GM18873 (cell line): Measurements from ENCODE around the gene RETREG1.
"Not testable (repeated sequence)": the region's sequence is repeated elsewhere in the genome, so short reads cannot be mapped to it uniquely, and the experiment has no call there.

Source experiments
- ATAC-seq: cut with Tn5 transposase; IDR thresholded peaks from one replicate; pipeline ENCODE4 v1.9.1; 2021; ENCODE audit warnings: mild to moderate bottlenecking, moderate library complexity, moderate number of reproducible peaks; ENCODE audit not compliant: unreplicated experiment, low FRiP score

RETREG1 gene

DNA sequence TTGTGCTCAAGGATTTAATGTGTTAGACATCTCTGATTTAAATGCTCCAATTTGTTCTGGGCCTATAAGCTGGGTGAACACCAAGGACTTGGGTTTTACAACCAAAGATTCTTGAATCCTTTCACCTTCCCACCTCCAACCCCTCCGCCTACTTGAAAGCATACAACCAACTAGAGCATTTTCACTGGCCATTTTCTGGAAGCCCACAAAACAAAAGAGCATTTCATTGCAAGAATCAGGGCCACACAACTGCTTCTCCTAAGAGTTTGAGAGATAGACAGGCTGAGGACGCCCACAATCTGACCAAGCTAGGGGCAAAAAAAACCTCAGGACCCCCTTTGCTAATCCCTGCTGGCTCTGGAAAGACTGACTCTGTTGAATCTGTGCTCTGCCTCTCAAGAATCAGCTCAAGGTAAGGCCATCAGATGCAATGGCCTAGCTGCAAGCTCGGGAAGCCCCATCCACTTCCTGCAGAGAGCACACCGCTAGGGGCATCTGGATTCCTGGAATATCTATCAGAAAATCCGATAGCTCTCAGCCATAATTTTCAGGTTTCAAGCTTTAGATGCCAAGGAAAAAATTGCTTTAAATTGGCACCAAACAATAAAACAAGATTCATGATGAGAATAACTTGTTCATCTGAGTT lies 57.7 kb downstream of the RETREG1 start:
- ATAC-seq = no peak

DNA sequence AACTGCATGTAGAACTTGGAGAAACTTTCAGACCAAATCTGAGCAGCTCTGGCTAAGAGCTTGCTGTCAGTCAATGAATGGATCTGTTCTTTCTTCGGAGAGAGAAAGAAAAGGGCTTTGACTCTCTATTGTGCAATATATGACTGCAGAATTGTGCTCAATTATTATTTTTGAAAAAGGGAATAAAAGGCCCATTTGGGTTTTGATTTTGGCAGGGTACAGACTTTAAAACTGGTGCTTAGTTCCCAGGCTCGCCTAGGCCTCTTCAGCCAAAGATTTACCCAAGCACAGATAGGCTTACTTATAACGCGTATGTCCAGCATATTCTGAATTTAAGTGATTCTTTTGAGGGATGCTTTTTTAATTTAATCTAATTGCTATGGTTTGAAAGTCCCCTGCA lies 59.3 kb downstream of the RETREG1 start:
- ATAC-seq = no peak

DNA sequence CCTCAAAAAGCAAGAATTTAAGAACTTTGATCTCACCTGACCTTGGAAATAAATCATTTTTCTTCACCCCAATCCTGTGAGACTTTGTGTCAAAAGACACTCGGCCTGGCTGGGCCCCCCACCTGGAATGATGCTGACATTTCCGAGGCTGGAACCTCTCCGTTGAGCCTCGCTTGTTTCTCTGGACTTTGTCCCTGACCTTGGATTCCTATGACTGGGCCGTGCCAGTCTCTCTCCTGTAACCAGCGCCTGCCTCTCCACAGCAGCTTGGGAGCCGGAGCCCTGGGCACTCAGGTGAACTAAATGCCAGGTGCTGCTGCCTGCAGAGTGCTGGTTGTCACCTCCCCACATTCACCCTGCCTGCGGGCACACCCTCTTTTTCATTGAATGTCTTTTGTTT lies 62.7 kb downstream of the RETREG1 start:
- no peak for ATAC-seq

DNA sequence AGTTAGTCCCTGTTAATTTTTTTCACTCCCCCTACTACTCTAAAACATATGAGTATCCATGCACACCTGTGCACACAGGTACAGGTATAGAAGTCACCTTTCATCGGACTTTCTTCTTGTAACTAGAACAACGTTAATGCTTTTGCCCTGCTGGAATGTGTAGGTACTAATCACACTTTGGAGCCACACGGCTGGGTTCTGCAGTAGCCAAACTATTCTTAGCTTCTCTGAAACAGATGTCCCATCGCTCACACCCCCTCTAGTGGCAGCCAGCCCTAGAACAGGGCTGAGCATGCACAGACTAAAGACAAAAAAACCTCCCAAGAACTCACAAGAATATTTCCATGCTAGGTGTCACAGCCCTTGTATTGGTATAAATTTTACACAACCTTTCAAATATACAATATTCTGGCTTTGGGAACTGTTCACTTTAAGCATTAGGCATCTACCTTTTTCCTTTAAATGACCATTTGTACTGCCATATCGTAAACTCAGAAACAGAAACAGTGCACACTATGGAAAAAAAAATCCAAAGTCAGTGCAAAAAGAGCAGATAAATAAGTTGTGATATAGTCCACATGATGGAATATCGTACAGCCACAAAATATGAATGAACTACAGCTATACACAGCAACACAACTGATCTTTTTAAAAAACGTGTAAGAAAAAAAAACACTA lies 64.0 kb downstream of the RETREG1 start:
- ATAC-seq = peak; percentile 82

DNA sequence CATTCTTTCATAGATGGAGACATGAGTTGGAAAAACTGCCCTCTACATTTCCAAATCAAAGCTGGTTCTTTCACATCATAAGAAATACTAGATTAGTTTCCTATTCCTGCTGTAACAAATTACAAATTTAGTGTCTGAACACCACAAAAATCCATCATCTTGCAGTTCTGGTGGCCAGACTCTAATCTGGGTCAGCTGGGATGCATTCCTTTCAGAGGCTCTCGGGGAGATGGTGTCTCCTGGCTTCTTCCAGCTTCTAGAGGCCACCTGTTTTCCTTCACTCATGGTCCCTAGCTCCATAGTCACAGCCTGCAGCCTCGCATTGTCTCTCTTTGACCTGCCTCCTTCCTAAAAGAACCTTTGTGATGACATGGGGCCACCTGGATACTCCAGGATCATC lies 65.2 kb downstream of the RETREG1 start:
- no peak for ATAC-seq

DNA sequence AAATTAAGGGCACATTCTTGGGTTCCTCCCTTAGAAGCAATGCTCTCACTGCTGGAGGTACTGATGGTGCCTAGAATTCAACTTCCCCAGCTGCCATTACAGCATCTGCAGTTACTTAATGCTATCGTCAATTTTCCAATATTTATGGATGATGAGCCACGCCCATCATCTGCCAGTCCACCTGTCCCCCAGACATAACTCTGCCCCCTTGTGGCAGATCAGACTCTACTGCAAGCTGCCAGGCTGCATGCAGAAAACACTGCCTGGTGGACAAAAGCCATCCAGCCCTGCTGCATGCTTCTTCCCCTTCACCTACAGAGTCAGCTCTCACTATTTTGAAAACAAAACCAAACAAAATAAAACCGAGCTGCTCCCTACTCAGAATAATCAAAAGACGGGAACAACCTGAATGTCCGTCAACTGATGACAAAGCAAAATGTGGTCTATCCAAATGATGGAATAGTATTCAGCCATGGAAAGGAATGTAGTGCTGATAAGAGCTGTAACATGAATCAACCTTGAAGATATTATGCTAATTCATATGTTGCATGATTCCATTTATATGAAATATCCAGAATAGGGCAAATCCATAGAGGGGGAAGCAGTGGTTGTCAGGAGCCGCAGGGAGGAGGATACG lies 66.4 kb downstream of the RETREG1 start:
- no peak for ATAC-seq

DNA sequence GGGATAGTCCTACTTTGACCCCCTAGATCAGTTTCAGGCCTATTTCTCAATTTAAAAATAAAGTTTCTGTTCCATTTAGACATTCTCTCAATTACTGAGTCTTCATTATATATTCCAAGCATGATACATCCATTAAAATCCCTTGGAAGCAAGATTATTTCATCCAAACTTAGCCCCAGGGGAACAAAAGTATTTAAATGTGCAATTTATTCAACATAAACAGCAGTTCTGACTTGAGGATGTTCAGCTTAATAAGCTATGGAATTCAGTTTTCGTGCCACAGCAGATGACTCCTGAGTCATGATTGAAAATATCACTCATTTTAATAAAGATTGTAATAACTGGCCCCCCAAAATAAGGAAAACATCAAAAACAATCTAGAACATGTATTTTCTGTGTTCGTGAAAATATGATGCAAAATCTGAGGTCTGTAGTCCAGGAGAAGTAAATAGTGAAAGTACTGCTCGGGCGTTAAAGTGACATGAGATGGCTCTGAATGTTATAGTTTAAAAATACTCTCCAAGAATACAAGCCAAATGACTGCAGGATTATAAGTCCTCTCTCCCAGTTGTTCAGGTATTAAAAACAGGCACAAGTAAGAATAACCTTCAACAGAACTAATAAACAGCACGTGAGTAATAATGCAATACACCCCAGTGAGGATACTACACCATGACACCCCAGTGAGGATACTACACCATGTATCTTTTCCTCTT lies 67.1 kb downstream of the RETREG1 start:
- ATAC-seq = no peak

DNA sequence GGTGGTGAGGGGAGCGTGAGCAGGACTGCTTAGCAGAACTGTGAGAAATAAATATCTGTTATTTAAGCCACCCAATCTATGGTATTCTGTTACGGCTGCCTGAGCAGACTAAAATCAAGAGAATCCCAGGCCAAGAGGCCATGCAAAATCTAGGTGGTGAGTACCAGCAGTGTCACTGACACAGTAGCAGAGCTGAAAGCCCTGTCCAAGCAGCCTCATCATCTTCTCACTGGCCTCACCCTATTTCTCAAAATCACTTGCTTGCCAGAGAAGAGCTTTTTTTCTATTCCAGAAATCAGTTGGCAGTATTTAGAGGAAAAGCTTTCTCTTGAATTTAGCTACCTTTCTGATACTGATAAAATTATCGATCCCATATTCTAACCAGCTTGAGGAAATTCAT lies 68.0 kb downstream of the RETREG1 start:
- no peak for ATAC-seq

DNA sequence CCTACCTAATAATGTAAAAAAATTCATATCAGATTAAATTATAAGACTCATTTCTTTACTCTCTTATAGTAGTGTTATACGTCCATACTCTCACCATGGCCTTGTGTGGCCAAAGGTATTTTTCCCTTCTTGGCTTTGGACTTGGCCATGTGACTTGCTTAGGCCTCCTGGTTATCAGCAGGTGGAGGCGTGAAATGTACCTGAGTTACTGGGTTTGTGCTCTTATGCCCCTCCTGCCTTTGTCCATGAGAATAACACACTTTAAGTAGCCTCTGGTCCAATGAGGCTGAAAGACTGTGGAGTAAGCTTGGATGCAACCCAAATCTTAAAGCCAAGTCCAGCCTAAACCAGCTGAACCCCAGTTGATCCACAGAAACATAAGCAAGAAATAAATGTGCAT lies 68.7 kb downstream of the RETREG1 start:
- ATAC-seq = no peak

DNA sequence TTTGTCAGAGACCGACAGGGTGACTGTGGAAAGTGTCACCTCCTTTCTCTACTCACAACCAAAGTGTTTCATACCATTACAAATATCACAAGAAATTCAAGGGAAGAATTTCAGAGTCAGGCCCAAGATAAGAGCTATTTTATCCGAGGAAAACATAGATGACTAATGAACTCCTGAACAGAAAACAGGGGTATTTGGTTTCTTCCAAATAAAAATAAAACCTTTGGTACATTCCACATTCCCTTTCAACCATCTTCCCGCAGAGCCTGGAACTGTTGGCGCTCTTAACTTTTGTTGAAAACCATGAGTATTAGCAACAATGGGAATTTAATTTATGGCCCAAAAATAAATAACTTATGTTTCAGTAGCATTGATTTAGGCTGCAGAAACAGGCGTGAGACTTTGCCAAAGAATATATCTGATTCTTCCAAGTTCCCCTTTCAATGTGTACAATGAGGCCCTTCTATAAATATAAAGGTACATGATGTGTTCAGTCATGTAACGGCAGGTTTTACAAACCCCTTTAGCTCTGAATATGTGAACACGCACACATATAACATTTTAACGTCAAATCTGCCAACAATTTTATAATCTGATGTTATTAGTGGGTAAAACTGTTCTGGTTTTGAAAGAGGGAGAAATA lies 69.5 kb downstream of the RETREG1 start:
- no peak for ATAC-seq

DNA sequence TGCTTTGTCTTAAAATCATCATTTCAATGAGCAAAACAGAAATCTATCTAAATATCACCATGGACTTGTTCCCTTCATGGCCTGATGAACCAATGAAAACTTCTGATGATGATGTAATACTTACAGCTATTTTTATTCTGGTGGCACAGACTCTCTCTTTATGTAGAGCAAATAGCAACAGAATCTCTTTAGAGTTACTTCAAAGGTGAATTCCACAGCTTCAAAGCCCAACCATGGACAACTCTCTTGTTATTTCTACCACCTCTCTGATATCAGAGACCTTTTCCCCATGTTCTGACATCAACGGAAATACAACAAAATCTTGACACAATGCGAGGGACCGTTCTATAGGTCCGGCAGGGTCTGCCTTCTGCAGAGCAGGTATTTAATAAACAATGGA lies 70.1 kb downstream of the RETREG1 start:
- ATAC-seq = no peak

DNA sequence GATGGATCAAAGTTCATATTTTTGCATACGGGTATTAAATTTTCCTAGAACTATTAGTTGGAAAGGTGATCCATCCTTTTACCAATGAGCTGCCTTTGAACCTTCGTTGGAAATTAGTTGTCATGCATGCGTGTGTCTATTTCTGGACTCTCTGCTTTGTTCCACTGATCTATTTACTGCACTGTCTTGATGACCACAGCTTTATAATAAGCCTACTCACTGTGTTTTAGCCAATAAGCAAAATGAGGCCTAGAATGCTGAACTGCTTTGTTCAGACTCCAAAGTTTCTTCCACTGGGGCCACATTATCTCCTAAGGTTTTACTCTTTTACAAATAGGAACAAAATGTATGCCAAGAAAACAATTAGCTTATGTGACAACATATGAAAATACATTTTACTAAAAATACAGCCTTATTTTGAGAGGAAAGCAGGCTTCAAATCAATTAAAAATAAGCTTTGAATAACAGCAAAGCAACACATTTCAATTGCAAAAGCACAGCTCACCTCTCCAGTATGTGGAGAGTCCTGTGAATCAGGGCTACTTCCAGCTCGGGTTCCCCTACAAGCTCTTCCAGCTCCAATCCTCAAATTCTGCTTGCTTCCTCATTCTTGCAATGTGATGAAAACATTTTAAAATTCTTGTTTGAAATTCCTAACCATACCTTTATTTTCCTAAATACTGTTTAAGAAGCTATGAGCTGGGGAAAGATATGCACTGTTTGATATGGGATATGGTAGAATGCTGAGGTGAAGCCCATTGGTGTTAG lies 72.0 kb downstream of the RETREG1 start:
- no peak for ATAC-seq

DNA sequence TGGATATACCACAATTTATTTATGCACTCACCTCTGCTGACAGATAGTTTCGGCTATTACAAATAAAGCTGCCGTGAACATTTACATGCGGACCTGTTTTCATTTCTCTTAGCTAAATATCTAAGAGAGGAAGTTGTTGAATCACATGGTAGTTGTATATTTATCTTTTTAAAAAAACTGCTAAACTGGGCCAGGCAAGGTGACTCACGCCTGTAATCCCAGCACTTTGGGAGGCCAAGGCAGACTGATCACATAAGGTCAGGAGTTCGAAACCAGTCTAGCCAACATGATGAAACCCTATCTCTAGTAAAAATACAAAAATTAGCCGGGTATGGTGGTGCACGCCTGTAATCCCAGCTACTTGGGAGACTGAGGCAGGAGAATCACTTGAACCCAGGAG lies 73.6 kb downstream of the RETREG1 start:
- not testable (repeated sequence) for ATAC-seq

DNA sequence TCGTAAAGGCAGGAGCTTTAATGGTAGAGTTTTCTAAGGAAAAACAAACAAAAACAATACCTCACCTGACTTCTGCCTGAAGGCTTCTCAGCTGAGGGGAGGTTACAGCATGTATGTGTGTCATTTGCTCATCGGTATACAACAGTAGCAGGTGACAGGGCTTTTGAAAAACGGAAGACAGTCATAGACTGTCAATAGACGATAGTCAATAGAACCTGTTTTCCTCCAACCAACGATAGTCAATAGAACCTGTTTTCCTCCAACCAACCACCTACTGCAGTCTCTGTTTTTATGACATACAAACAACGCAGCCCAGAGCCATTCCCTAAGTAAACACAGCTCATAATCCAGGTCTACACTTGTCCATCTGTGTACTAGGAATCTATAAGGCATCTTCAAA lies 74.6 kb downstream of the RETREG1 start:
- no peak for ATAC-seq

DNA sequence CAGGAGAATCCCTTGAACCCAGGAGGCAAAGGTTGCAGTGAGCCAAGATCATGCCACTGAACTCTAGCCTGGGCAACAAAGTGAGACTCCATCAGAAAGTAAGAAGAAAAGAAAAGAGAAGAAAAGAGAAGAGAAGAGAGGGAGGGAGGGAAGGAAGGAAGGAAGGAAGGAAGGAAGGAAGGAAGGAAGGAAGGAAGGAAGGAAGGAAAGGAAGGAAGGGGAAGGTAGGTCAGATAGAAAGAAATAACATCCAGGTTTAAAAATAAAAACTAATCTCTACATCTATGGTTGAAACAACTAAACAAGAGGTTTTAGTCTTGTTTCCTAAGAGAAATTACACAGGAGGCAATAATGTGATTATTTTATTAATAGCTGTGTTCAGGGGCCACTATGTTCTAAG lies 75.2 kb downstream of the RETREG1 start:
- ATAC-seq = not testable (repeated sequence)

DNA sequence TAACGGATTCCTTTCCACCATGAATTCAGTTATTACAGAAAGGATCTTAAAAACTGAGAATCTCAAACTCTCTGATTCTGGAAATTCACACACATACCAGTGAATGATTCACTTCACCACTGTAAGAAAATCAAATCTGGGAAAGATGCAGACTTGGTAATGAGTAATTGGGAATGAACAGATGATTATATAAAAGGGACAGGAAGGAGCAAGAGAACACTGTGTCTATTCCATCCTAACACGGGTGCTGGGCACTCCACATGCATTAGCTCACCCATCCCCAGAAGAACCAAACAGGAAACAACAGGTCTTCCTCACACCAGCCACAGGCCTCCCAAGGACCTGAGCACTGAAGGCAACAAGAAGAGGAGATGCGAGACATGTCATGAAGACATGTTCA lies 76.4 kb downstream of the RETREG1 start:
- no peak for ATAC-seq

DNA sequence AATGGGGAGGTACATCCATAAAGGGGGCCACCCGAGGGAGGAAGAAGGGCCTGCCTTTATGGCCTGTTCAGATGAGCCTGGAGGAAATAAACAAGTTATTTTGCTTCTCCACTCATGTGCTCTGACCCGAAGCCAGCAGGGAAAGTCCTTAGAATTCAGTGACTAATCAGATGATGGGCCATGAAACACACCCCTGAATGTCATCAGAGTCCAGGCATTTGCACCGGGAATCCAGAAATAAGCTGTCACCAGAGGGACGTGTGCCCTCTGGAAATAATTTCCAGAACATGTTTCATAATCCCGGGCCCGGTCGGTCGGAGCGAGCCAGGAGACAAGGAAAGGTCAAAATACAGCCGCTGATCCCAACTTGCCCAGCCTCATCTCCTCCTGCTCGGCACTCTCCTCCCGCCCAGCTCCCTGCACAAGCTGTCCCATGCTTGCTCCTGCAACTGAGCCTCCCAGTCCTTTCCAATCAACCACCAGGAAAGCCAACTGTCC lies 77.6 kb downstream of the RETREG1 start:
- ATAC-seq = no peak

DNA sequence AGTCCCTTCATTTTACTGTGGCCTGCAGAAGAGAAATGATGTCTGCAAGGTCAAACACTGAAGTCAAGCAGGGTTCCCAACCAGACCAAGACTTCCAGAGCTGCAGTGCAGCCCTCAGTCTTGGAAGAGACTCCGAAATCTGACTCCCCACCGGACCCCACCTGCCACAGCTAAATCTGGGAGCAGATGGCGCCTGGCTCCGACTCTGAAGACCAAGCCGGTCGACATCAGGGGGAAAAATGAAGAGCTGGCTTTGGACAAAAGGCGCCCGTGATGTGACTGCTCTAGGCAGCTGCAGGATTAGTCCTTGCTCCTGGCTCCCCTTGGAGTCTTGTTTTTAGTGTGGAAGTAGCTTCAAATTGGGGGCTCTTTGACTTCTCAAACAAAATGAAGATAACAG lies 78.8 kb downstream of the RETREG1 start:
- ATAC-seq = no peak

DNA sequence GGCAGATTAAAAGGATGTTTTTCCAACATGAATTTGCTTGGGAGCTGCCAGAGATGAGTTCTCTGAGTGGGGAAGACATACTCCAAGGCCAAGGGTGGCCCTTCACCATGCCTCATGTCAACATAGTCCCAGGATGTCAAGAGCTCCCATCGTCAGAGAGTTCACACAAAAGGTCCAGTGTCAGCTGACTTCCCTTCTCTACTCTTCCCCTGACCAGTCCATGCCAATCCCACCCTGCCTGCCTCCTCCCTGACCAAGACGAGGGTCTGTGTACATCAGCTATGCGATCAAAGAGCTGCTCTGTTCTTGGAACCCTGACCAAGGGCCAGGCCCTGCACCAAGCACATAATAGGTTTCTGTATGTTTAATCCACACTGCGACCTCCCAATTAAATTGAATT lies 80.0 kb downstream of the RETREG1 start:
- no peak for ATAC-seq

DNA sequence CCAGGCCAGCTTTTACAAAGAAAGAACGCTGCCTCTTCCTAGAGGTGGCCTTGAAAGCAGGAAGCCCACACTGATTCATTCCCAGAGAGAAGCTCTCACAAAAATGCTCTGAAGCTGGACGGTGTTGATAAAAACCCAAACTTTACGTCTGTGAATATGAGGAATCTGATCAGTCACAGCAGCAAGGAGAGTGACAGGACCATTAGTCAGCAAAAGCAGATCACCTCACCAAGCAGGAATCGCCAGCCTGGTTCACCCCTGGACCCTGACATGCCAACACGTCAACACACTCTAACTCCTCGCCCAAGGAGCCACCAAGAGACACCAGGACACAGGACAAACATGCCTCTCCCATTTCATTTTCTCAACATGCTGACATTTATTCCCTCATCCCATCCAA lies 80.6 kb downstream of the RETREG1 start:
- no peak for ATAC-seq
